Activated T-cell treated with anti-CD3 and anti-CD28 coated beads, Interleukin-2, amount 50 U/mL, for 72 hours (primary cell): ENCODE data around the gene TTYH3. TPM values are rescaled to one million over a fixed set of nuclear protein-coding genes. Genes with fewer than 3 reads are reported as not detected.

Source experiments
- ATAC-seq, 2 donors: fragments of 150-1000 bp; cut with Tn5 transposase; replicated peaks in 1 of 2; 2 replicates each; pipeline ENCODE4 v1.10.0; 2021; ENCODE audit warnings: moderate library complexity in 2 of 2, mild to moderate bottlenecking in 1 of 2
- DNase-seq, 2 donors: peaks; one replicate each; pipeline ENCODE4 v3.0.0; 2021 to 2022; ENCODE audit warnings: mixed read lengths in 1 of 2
- H3K27ac Mint-ChIP-seq: one replicate; pipeline ENCODE4 v1.8.0; 2022; ENCODE audit warnings: mild to moderate bottlenecking, moderate library complexity, mixed read lengths
- H3K27me3 Mint-ChIP-seq: one replicate; pipeline ENCODE4 v1.8.0; 2022; ENCODE audit warnings: low read depth, mixed read lengths
- H3K36me3 Mint-ChIP-seq, 2 donors: one replicate each; pipeline ENCODE4 v1.8.0; 2022; ENCODE audit warnings: mixed read lengths in 2 of 2, mild to moderate bottlenecking in 1 of 2; ENCODE audit not compliant: insufficient read depth in 2 of 2
- H3K4me1 Mint-ChIP-seq: one replicate; pipeline ENCODE4 v1.8.0; 2022; ENCODE audit warnings: low read depth, mixed read lengths
- H3K4me3 Mint-ChIP-seq, 2 donors: one replicate each; pipeline ENCODE4 v1.8.0; 2022; ENCODE audit warnings: mild to moderate bottlenecking in 2 of 2, mixed read lengths in 2 of 2, moderate library complexity in 2 of 2
- H3K9me3 Mint-ChIP-seq, 2 donors: one replicate each; pipeline ENCODE4 v1.8.0; 2022; ENCODE audit warnings: mixed read lengths in 2 of 2
- total RNA-seq, 2 donors: library from RNA; stranded (reverse); gene quantifications; one replicate each; pipeline ENCODE4 v1.2.3, GENCODE V29; 2022

The TTYH3 gene
- total RNA-seq, 2 donors from 2014 or later = 30.0 to 36.4 TPM

DNA sequence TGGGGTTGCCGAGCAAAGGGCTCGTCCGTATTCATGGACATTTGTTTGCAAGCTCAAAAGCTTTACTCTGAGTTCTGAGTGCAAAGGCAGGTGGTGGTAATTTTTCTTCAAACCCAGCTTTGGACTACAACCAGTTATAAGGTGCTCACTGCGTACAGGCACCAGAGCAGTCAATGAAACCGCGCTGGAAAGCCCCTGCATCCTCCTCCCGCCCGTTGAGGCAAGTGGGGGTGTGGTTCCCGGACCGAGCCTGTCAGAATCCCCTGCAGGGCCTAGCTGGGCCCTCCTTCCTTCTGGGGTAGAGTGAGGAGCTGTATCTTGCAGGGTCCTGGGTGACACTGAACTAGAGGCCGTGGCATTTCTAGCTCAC lies 78.5 kb downstream of the TTYH3 start:
- H3K27me3 Mint-ChIP-seq = peaks cover 19% of the 10 kb centered on the region
- peak overlapping the region; percentile 71 to 84 for H3K4me3 Mint-ChIP-seq
- H3K27ac Mint-ChIP-seq = peak overlapping the region; percentile 85
- H3K4me1 Mint-ChIP-seq = peaks cover 40% of the 10 kb centered on the region
- DNase-seq (peak; percentile 63 to 77), ATAC-seq (peak; percentile 50 to 67)
- H3K9me3 Mint-ChIP-seq = no peaks in the 10 kb centered on the region
- no peaks in the 10 kb centered on the region for H3K36me3 Mint-ChIP-seq

DNA sequence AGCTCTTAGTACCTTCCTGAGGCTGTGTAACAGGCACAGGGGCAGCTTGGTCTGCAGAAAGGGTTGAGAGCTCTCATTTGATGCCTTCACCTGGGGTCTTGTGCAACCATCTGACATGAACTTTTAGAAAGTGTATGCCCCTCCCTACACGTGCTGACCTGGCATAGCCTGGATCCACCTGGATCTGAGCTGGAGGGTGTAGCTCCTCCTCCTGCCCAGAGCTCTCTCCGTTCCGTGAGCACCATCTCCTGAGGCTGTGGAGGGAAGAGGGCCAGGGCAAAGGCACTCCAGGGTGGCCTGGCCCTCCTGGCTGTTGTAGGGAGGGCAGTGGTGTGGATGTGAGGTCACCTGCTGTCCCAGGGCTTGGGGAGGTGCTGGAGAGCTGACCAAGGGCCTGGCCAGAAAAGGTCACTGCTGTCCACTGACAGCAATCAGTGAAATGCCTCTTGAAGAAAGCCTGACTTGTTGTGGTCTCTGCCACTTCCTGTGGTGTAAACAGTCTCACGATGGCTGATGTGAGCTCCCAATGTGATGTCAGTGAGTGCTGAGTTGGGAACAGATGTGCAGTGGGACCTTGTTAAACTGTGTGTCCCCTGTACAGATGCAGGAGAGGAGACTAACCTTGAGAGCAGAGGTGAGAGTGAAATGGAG lies 79.2 kb downstream of the TTYH3 start:
- Mint-ChIP-seq H3K27ac (peak overlapping the region; percentile 1), H3K4me3 (peak overlapping the region; percentile 71 to 84), H3K4me1 (peaks cover 48% of the 10 kb centered on the region), H3K36me3 (no peaks in the 10 kb centered on the region), H3K27me3 (peaks cover 22% of the 10 kb centered on the region), H3K9me3 (no peaks in the 10 kb centered on the region)
- DNase-seq (peak; percentile 53 to 64), ATAC-seq (peak; percentile 35 to 46)

DNA sequence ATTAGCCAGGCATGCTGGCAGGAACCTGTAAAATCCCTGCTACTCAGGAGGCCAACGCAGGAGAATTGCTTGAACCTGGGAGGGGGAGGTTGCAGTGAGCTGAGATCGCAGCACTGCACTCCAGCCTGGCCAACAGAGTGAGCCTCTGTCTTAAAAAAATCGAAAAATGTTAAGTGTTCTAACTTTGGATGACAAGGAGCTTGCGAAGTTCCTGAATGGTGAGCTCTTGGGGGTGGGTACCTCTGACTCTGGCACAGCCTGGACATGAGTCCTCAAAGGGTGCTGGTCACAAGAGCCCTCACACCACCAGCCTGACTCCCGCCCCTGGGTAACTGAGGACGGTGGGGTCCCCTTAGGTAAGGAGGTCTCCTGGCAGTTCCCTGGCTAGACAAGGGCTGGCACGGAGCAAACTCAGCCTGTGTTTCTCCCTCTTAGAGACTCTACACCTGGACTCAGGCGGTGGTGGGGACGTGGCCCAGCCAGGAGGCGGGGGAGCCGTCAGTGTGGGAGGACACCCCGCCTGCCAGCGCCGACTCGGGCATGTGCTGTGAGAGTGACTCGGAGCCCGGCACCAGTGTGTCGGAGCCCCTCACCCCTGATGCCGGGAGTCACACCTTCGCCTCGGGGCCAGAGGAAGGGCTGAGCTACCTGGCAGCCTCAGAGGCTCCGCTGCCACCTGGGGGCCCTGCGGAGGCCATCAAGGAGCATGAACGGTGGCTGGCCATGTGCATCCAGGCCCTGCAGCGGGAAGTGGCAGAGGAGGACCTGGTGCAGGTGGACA lies 80.3 kb downstream of the TTYH3 start:
- H3K4me1 Mint-ChIP-seq = peaks cover 58% of the 10 kb centered on the region
- peaks cover 32% of the 10 kb centered on the region for H3K27me3 Mint-ChIP-seq
- DNase-seq = no peak
- no peaks in the 10 kb centered on the region for H3K9me3 Mint-ChIP-seq
- H3K27ac Mint-ChIP-seq = no peak overlapping the region
- no peaks in the 10 kb centered on the region for H3K36me3 Mint-ChIP-seq
- no peak for ATAC-seq
- H3K4me3 Mint-ChIP-seq = no peak overlapping the region

DNA sequence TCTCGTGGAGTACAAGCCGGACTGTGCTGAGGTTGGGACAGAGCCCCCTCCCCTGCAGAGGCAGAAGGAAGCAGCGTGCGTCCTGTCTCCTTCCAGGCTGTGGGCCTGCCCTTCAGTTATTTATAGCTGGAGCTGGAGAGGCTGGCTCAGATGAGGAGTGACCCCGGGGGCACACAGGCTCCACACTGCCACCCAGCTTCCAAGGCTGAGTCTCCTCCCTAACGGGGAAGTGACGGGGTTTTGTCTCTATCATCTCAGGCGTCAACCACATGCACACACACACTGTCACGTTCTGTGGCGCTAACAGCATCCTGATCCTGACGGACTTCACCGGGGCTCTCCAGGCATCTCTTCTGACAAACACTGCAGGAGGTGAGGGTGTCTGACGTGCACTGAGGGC lies 81.6 kb downstream of the TTYH3 start:
- Mint-ChIP-seq H3K4me3 (no peak overlapping the region), H3K27ac (no peak overlapping the region), H3K27me3 (peaks cover 35% of the 10 kb centered on the region), H3K4me1 (peaks cover 71% of the 10 kb centered on the region), H3K36me3 (no peaks in the 10 kb centered on the region), H3K9me3 (no peaks in the 10 kb centered on the region)
- DNase-seq (no peak), ATAC-seq (no peak)

DNA sequence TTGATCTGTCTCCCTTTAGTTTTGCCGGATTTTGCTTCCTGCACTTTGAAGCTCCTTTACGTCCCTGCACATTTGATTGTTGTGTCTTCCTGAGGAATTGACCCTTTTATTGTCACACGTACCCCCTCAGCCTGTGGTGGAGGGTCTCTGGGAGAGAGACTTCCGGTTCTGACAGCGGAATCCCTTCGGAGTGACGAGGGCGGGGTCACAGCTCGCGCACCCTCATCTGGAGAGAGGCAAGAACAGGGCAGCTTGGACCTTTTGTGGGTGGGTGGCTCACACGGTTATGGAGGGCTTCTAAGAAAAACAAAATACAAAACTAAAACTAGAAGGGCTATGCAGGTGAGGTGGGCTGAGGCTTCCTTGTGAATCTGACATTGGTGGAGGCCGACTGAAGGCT lies 82.2 kb downstream of the TTYH3 start:
- Mint-ChIP-seq H3K36me3 (no peaks in the 10 kb centered on the region), H3K9me3 (no peaks in the 10 kb centered on the region), H3K27me3 (peaks cover 35% of the 10 kb centered on the region), H3K4me1 (peaks cover 77% of the 10 kb centered on the region), H3K4me3 (peak overlapping the region in 1 of 2 donors; percentile 29), H3K27ac (no peak overlapping the region)
- DNase-seq = no peak
- no peak for ATAC-seq

Other genes starting within 250 kb of the TTYH3 start
- 10 to 100 TPM in 1 of 2 donors, 1 to 10 TPM in 1; 5.1 to 10.6 TPM for gene CHST12, start 228.4 kb upstream of the TTYH3 start, total RNA-seq
- not detected for gene GRIFIN, start 155.6 kb upstream of the TTYH3 start, total RNA-seq
- gene LFNG, start 112.2 kb upstream of the TTYH3 start, total RNA-seq = 10 to 100 TPM; 23.0 to 30.0 TPM
- 10 to 100 TPM; 28.0 to 35.2 TPM for gene BRAT1, start 76.5 kb upstream of the TTYH3 start, total RNA-seq
- 10 to 100 TPM; 11.8 to 12.2 TPM for gene IQCE, start 73.0 kb upstream of the TTYH3 start, total RNA-seq
- 1 to 10 TPM in 1 of 2 donors, under 1 TPM in 1; 0.34 to 1.3 TPM for gene AMZ1, start 56.2 kb downstream of the TTYH3 start, total RNA-seq
- 10 to 100 TPM; 37.0 to 46.6 TPM for gene GNA12, start 212.3 kb downstream of the TTYH3 start, total RNA-seq